K562 (cell line): Measurements from ENCODE around the gene HARS1.

Experiments used
- CHCHD3 ChIP-seq: fragments of 250-450 bp; sonication (Bioruptor Pico); IDR thresholded peaks from 2 replicates; pipeline ENCODE4 v2.1.2; 2022; ENCODE audit warnings: mild to moderate bottlenecking
- EP300 ChIP-seq: IDR thresholded peaks from 2 replicates; pipeline ENCODE4 v1.6.1; 2012; ENCODE audit warnings: low read length, improper control_type of control experiment
- GABPA ChIP-seq: fragments of 200-800 bp; sonication (Bioruptor generic); conservative IDR thresholded peaks from 2 replicates; pipeline ENCODE4 v1.6.1; 2016; ENCODE audit warnings: low read depth, missing genetic modification characterization, missing compliant biosample characterization
- HMG20A ChIP-seq: fragments of 450-650 bp; formaldehyde crosslinking; conservative IDR thresholded peaks from 2 replicates; pipeline ENCODE4 v1.4.0; 2020; ENCODE audit warnings: mild to moderate bottlenecking, mixed read lengths
- IFI16 ChIP-seq: fragments of 250-450 bp; sonication (Bioruptor Pico); IDR thresholded peaks from 2 replicates; pipeline ENCODE4 v2.1.2; 2022; ENCODE audit warnings: mild to moderate bottlenecking, inconsistent platforms
- KDM1A ChIP-seq, 2 experiments: fragments of 450-650 bp; IDR thresholded peaks; 2 replicates each; pipeline ENCODE4 v1.6.1; 2016; ENCODE audit warnings: mild to moderate bottlenecking in 2 of 2
- KLF10 ChIP-seq: fragments of 250-450 bp; sonication (Bioruptor Pico); IDR thresholded peaks from 2 replicates; pipeline ENCODE4 v1.6.1; 2021; ENCODE audit warnings: matching md5 sums
- MYC ChIP-seq, 2 experiments: fragments of 250-450 bp in 1 of 2; sonication (Bioruptor Pico) in 1 of 2; IDR thresholded peaks; 2 replicates each; pipeline versions ENCODE4 v1.5.1 to v1.6.1; 2012 to 2021; ENCODE audit warnings: low read depth in 2 of 2, borderline replicate concordance in 1 of 2, improper control_type of control experiment in 1 of 2, low read length in 1 of 2, mild to moderate bottlenecking in 1 of 2, moderate library complexity in 1 of 2
- PML ChIP-seq: IDR thresholded peaks from 2 replicates; pipeline ENCODE4 v1.6.1; 2012; ENCODE audit warnings: low read length, inconsistent platforms
- SMAD1 ChIP-seq: fragments of 150-350 bp; IDR thresholded peaks from 2 replicates; pipeline ENCODE4 v1.6.1; 2014; ENCODE audit warnings: low read length, low read depth; ENCODE audit not compliant: partially characterized antibody
- TF ChIP-seq, protein P1 (sequence below), 3 experiments: IDR thresholded peaks in 2 of 3; conservative IDR thresholded peaks in 1 of 3; 2 replicates each; pipeline ENCODE4 v1.5.1; 2011 to 2012; ENCODE audit warnings: low read length in 3 of 3, mild to moderate bottlenecking in 3 of 3, control low read depth in 2 of 3, improper control_type of control experiment in 1 of 3, inconsistent platforms in 1 of 3, low read depth in 1 of 3, mixed read lengths in 1 of 3, moderate library complexity in 1 of 3; ENCODE audit not compliant: insufficient read depth in 2 of 3
- TF ChIP-seq, protein P2 (sequence below): sonication (generic); formaldehyde crosslinking; IDR thresholded peaks from 2 replicates; pipeline ENCODE4 v1.8.1; 2023; ENCODE audit warnings: mild to moderate bottlenecking, missing genetic modification reagents

DNA sequence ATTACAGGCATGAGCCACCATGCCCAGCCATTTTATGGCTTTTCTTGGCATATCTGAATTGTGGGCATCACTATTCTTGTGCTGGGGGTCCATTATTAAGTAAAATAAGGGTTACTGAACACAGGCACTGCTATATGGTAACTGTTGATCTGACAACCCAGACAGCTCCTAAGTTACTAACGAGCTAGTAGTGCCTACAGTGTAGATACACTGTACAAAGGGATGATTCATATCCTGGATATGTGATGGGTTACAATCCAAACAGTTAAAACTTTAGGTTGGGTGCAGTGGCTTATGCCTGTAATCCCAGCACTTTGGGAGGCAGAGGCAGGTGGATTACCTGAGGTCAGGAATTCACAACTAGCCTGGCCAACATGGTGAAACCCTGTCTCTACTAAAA lies 62.5 kb downstream of the HARS1 start:
- TF ChIP-seq, protein P1, sequence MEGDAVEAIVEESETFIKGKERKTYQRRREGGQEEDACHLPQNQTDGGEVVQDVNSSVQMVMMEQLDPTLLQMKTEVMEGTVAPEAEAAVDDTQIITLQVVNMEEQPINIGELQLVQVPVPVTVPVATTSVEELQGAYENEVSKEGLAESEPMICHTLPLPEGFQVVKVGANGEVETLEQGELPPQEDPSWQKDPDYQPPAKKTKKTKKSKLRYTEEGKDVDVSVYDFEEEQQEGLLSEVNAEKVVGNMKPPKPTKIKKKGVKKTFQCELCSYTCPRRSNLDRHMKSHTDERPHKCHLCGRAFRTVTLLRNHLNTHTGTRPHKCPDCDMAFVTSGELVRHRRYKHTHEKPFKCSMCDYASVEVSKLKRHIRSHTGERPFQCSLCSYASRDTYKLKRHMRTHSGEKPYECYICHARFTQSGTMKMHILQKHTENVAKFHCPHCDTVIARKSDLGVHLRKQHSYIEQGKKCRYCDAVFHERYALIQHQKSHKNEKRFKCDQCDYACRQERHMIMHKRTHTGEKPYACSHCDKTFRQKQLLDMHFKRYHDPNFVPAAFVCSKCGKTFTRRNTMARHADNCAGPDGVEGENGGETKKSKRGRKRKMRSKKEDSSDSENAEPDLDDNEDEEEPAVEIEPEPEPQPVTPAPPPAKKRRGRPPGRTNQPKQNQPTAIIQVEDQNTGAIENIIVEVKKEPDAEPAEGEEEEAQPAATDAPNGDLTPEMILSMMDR (IDR thresholded peaks at IDR 0.05 in 2 of 3, conservative IDR thresholded peaks at IDR 0.05 in 1 of 3; ENCODE audit: insufficient read depth in 2 of 3, low read depth in 1 of 3, low read length in 3 of 3) = no peak
- TF ChIP-seq MYC (IDR thresholded peaks at IDR 0.05; ENCODE audit: low read depth, low read length) (no peak), MYC (CRISPR knock-in tag; IDR thresholded peaks at IDR 0.05; ENCODE audit: borderline replicate concordance, low read depth) (no peak), EP300 (no peak), KDM1A (IDR thresholded peaks at IDR 0.05) (no peak), PML (no peak), IFI16 (no peak), CHCHD3 (CRISPR knock-in tag) (no peak), SMAD1 (no peak), KLF10 (CRISPR knock-in tag) (no peak), HMG20A (CRISPR knock-in tag) (no peak), GABPA (tag) (no peak)
- TF ChIP-seq, protein P2, sequence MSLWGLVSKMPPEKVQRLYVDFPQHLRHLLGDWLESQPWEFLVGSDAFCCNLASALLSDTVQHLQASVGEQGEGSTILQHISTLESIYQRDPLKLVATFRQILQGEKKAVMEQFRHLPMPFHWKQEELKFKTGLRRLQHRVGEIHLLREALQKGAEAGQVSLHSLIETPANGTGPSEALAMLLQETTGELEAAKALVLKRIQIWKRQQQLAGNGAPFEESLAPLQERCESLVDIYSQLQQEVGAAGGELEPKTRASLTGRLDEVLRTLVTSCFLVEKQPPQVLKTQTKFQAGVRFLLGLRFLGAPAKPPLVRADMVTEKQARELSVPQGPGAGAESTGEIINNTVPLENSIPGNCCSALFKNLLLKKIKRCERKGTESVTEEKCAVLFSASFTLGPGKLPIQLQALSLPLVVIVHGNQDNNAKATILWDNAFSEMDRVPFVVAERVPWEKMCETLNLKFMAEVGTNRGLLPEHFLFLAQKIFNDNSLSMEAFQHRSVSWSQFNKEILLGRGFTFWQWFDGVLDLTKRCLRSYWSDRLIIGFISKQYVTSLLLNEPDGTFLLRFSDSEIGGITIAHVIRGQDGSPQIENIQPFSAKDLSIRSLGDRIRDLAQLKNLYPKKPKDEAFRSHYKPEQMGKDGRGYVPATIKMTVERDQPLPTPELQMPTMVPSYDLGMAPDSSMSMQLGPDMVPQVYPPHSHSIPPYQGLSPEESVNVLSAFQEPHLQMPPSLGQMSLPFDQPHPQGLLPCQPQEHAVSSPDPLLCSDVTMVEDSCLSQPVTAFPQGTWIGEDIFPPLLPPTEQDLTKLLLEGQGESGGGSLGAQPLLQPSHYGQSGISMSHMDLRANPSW (CRISPR knock-in tag) = no peak
